Immature natural killer cell (primary cell): ENCODE measurements around the gene THRB. TPM values are rescaled to one million over a fixed set of nuclear protein-coding genes. Genes with fewer than 3 reads are reported as not detected.

ENCODE experiments used
- DNase-seq, 3 donors: peaks; one replicate each; pipeline ENCODE4 v3.0.0; 2022; ENCODE audit warnings: mixed read lengths in 1 of 3
- H3K27ac Mint-ChIP-seq, 6 donors: one replicate each; pipeline ENCODE4 v1.8.0; 2020; ENCODE audit warnings: mixed read lengths in 6 of 6, mild to moderate bottlenecking in 5 of 6, inconsistent platforms in 4 of 6, moderate library complexity in 3 of 6
- H3K27me3 Mint-ChIP-seq, 3 donors: one replicate each; pipeline ENCODE4 v1.8.0; 2020 to 2021; ENCODE audit warnings: low read depth in 3 of 3, mild to moderate bottlenecking in 3 of 3, mixed read lengths in 3 of 3, moderate library complexity in 3 of 3, inconsistent platforms in 1 of 3
- H3K36me3 Mint-ChIP-seq, 3 donors: one replicate each; pipeline ENCODE4 v1.8.0; 2020; ENCODE audit warnings: mixed read lengths in 3 of 3, inconsistent platforms in 2 of 3, mild to moderate bottlenecking in 2 of 3
- H3K4me1 Mint-ChIP-seq, 2 donors: one replicate each; pipeline ENCODE4 v1.8.0; 2020; ENCODE audit warnings: inconsistent platforms in 2 of 2, mild to moderate bottlenecking in 2 of 2, mixed read lengths in 2 of 2, moderate library complexity in 1 of 2
- H3K4me3 Mint-ChIP-seq, 5 donors: one replicate each; pipeline ENCODE4 v1.8.0; 2020; ENCODE audit warnings: mild to moderate bottlenecking in 5 of 5, mixed read lengths in 5 of 5, inconsistent platforms in 3 of 5, moderate library complexity in 3 of 5
- H3K9me3 Mint-ChIP-seq, 6 donors: one replicate each; pipeline ENCODE4 v1.8.0; 2020; ENCODE audit warnings: mild to moderate bottlenecking in 6 of 6, mixed read lengths in 6 of 6, inconsistent platforms in 4 of 6, moderate library complexity in 3 of 6
- polyA plus RNA-seq, 3 donors: library from polyadenylated mRNA; unstranded; fragments of 300-500 nt; fragmentation: Illumina TruSeq; gene quantifications; one replicate each; pipeline ENCODE4 v1.2.3, GENCODE V29; 2021

Gene THRB
- polyA plus RNA-seq, 3 donors from 2014 or later, result not detected

DNA sequence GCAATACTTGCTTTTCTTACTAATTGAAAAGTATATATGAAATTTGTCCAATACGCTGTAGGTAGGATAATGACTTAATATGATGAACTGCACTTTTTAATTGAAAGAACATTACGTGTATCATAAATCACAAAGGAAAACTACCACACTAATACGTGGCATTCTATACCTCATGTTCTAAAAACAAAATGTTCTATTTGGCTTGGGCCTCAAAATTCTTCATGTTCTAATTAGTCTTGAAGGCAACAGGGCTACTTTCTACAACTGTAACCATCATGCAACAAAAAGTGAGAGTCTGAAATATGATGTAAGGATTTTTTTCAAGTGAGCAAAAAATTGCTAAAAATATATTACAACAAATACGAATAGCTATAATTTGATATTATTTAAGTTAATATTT, 19.8 kb downstream of the THRB start:
- Mint-ChIP-seq H3K36me3 (no peaks in the 10 kb centered on the region), H3K27ac (no peak overlapping the region), H3K9me3 (peaks cover 0 to 4% (median under 1%) of the 10 kb centered on the region in 6 donors), H3K4me1 (no peaks in the 10 kb centered on the region), H3K27me3 (peaks cover 0 to 4% (median 1%) of the 10 kb centered on the region in 3 donors), H3K4me3 (no peak overlapping the region)
- DNase-seq, result no peak

DNA sequence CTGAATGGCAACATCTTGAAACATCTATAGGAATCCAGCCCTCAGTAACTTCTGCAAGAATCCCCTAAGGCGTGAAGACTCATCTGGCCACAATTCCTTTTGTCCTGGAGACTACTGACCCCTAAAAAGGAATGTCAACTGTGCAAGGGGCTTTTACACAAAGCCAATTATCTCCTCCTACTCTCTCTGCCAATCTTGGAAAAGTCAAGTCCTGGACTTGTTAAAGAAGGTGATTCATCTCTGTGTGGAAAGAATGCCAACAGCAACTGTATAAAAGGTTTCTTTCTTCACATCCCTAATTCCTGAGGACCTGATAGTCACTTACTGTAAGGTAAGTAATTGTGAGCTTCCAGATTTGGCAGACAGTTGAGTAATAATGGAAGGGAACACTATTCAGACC, 22.3 kb downstream of the THRB start:
- H3K27me3 Mint-ChIP-seq, result peaks cover 0 to 1% (median 1%) of the 10 kb centered on the region in 3 donors
- H3K4me3 Mint-ChIP-seq, result no peak overlapping the region
- peaks cover 0 to 4% (median 2%) of the 10 kb centered on the region in 6 donors for H3K9me3 Mint-ChIP-seq
- DNase-seq, result no peak
- no peaks in the 10 kb centered on the region for H3K36me3 Mint-ChIP-seq
- no peaks in the 10 kb centered on the region for H3K4me1 Mint-ChIP-seq
- no peak overlapping the region for H3K27ac Mint-ChIP-seq

DNA sequence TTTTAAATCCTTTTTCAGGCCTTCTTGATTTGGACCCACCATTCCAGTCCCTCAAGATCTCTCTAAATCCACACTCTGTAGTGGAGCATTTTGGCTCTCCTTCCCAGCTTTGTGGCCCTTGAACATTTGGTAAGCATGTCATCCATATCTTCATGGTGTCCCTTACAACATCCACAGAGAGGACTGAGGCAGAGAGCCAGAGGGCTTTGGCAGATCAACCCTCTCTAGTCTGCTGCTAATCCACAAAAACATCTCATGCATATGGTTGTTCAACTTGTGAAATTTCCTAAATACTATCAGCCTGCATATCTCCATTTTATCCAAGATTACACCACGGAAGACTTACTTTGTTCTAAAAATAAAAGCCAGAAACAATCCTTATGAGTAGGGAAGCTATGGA, 23.2 kb downstream of the THRB start:
- DNase-seq, result no peak
- Mint-ChIP-seq H3K9me3 (peaks cover 0 to 9% (median 5%) of the 10 kb centered on the region in 6 donors), H3K27me3 (peaks cover 0 to 1% (median 1%) of the 10 kb centered on the region in 3 donors), H3K27ac (no peak overlapping the region), H3K36me3 (no peaks in the 10 kb centered on the region), H3K4me3 (no peak overlapping the region), H3K4me1 (no peaks in the 10 kb centered on the region)

DNA sequence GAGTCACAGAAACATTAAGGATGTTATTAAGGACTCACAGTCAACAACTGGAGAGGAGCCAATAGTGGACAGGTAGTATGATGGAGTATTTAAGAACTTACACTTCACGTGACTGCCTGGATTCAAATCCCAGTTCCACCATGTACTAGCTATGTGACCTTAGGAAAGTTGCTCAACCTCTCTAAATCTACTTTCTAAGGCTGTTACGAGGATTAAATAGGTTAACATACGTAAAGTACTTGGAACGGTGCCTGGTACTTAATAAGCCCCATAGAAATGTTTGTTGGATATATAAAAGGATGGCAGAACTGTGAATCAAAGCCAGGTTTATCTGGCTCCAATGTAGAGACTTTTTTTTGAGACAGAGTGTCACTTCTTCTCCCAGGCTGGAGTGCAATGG, 24.4 kb downstream of the THRB start:
- Mint-ChIP-seq H3K27me3 (peaks cover 0 to 1% (median 1%) of the 10 kb centered on the region in 3 donors), H3K27ac (no peak overlapping the region), H3K9me3 (peaks cover 0 to 16% (median 5%) of the 10 kb centered on the region in 6 donors), H3K4me1 (no peaks in the 10 kb centered on the region), H3K4me3 (no peak overlapping the region), H3K36me3 (no peaks in the 10 kb centered on the region)
- DNase-seq, result no peak

DNA sequence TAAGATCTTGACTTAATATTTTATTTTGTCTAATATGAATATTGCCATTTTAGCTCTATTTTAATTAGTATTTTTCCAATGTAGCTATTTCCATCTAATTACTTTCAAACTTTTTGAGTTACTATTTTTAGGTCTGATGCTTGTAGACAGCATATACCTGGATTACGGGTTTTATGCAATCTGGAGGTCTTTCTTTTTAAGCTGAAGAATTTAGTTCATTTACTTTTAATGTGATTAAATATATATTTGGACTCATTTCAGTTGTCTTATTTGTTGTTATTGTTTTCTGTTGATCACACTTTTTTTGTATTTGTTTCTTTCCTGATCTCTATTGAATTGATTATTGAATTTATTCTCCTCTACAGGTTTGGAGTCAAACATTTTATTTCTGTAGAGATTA, 30.3 kb downstream of the THRB start:
- H3K27ac Mint-ChIP-seq, result no peak overlapping the region
- H3K9me3 Mint-ChIP-seq, result peaks cover 2 to 16% (median 6%) of the 10 kb centered on the region in 6 donors
- peaks cover 0 to 1% (median 0%) of the 10 kb centered on the region in 3 donors for H3K27me3 Mint-ChIP-seq
- H3K36me3 Mint-ChIP-seq, result no peaks in the 10 kb centered on the region
- no peaks in the 10 kb centered on the region for H3K4me1 Mint-ChIP-seq
- DNase-seq, result no peak
- H3K4me3 Mint-ChIP-seq, result no peak overlapping the region

DNA sequence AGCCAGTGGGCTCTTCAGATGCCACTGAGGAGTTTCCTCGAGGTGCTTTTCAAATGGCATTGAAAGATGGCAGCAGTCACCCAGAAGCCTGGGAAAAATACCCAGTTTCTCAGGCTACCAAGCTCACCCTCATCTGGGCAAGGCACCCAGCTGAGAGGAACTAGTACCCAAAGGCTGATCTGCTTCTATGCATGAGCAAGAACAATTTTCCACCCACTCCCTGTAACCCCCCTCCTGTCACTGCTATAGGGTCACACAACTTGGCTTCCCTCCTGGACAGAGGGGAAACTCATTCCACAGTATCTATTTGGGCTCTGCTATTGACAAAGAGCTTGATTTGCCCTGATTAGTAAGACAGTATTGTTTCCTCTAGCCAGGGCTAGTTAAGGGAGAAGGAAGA, 31.9 kb downstream of the THRB start:
- Mint-ChIP-seq H3K4me1 (no peaks in the 10 kb centered on the region), H3K36me3 (peaks cover 0 to 3% (median 0%) of the 10 kb centered on the region in 3 donors), H3K27me3 (no peaks in the 10 kb centered on the region), H3K27ac (no peak overlapping the region), H3K4me3 (no peak overlapping the region), H3K9me3 (peaks cover 2 to 16% (median 6%) of the 10 kb centered on the region in 6 donors)
- DNase-seq, result no peak

DNA sequence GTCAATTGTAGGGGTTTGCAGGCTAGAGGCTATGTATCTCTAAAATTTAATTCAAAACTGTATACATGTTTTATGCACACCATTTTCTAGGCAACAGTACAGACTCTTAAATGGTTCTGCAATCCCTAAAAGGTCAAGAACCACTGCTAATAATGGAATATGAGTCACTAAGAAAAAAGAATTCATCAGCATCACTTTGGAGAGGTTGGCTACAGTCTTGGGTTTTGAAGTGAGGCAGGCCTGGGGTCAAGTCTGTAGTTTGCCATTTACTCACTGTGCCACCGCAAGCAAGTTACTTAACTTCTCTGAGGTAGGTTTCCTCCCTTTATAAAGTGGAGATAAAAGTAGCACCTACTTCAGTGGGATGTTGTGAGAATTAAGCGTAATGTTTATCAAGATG, 33.7 kb downstream of the THRB start:
- H3K4me1 Mint-ChIP-seq, result no peaks in the 10 kb centered on the region
- H3K9me3 Mint-ChIP-seq, result peaks cover 2 to 10% (median 3%) of the 10 kb centered on the region in 6 donors
- DNase-seq, result no peak
- no peaks in the 10 kb centered on the region for H3K27me3 Mint-ChIP-seq
- no peak overlapping the region for H3K27ac Mint-ChIP-seq
- H3K36me3 Mint-ChIP-seq, result peaks cover 0 to 3% (median 0%) of the 10 kb centered on the region in 3 donors
- no peak overlapping the region for H3K4me3 Mint-ChIP-seq

DNA sequence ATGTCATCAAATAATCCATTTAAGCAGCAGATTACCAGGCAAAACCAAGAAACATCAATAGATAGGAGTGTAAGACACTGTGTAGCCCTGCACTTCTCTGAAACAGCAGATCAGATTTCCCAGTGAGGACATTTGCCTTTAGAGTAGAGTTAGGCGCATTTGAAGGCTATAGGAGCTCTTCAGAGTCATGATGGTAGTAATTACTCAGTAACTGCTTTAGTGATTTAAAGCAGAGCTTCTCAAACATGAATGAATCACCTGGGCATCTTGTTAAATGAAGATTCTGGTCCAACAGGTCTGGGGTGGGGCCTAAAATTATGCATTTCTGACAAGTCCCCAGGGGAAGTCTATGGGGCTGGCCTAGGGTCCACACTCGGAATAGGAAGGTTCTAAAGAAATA, 36.9 kb downstream of the THRB start:
- peaks cover 0 to 3% (median 0%) of the 10 kb centered on the region in 3 donors for H3K36me3 Mint-ChIP-seq
- H3K9me3 Mint-ChIP-seq, result peaks cover 0 to 6% (median 5%) of the 10 kb centered on the region in 6 donors
- H3K4me3 Mint-ChIP-seq, result no peak overlapping the region
- H3K4me1 Mint-ChIP-seq, result no peaks in the 10 kb centered on the region
- DNase-seq, result no peak
- no peaks in the 10 kb centered on the region for H3K27me3 Mint-ChIP-seq
- H3K27ac Mint-ChIP-seq, result no peak overlapping the region

DNA sequence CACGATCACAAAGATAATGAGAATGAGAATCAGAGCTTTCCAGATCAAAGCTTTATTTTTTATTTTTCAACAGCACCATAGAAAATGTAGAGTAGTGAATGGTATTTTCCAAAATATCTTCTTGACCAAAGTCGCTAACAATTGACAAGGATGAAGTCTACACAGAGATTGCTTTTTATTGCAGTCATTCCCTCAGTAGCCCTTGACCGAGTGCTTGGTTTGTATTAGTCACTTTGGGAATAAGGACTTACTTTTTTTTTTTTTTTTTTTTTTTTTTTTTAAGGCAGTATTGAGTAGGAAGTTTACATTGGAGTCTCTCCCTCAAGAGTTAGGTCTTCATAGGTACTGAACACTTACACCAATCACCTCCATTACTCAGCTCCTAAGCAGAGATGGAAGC, 39.8 kb downstream of the THRB start:
- no peak overlapping the region for H3K4me3 Mint-ChIP-seq
- no peaks in the 10 kb centered on the region for H3K27me3 Mint-ChIP-seq
- no peak for DNase-seq
- H3K27ac Mint-ChIP-seq, result no peak overlapping the region
- H3K4me1 Mint-ChIP-seq, result no peaks in the 10 kb centered on the region
- peaks cover 0 to 6% (median 1%) of the 10 kb centered on the region in 6 donors for H3K9me3 Mint-ChIP-seq
- H3K36me3 Mint-ChIP-seq, result peaks cover 0 to 3% (median 0%) of the 10 kb centered on the region in 3 donors

DNA sequence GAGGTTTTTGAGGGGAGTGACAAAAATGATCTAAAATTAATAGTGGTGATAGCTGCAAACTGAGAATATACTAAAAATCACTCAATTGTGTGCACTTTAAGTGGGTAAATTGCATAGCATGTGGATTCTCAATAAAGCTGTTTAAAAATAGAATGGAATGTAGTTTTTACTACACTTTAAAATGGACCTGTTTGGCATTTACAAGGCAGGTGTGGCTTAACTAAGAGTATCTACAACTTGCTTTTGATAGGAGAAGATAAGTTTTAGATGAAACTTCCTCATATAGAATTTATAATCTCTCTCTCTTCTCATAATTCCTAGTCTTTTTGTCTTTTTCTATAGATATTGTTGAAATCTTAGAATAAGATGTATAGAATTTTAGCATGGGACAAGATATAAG, 40.3 kb downstream of the THRB start:
- no peaks in the 10 kb centered on the region for H3K4me1 Mint-ChIP-seq
- H3K4me3 Mint-ChIP-seq, result no peak overlapping the region
- peaks cover 0 to 3% (median 0%) of the 10 kb centered on the region in 3 donors for H3K36me3 Mint-ChIP-seq
- no peak overlapping the region for H3K27ac Mint-ChIP-seq
- peaks cover 0 to 2% (median 0%) of the 10 kb centered on the region in 3 donors for H3K27me3 Mint-ChIP-seq
- H3K9me3 Mint-ChIP-seq, result peaks cover 0 to 5% (median 1%) of the 10 kb centered on the region in 6 donors
- no peak for DNase-seq

DNA sequence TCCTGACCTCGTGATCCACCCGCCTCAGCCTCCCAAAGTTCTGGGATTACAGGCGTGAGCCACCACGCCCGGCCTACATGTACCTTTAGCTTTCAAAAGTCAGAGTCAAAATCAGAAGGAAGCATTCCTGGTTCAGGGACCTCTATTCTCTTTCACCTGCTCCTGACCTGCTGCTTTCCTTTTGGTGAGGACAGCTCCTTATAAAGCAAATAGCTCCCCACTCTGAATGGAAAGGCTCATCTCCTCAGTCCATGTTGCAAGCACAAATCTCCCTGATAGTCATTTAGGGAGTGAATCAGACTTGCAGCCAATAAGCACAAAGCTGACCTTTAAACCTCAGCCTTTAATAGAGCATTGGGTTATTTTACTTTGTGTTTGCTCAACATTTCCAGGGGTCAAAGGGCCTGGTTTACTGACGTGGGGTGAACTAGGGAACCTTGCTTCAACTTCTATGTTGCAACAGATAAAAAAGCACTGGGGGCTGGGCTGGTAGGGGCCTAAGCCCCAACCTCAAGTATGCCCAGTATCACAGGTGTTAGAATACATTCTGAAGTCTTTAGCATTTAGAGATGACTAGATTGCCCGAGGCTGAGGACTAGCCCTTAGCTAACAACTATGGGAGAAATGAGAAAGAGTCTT, 43.1 kb downstream of the THRB start:
- Mint-ChIP-seq H3K27ac (no peak overlapping the region), H3K36me3 (no peaks in the 10 kb centered on the region), H3K9me3 (peaks cover 0 to 5% (median 0%) of the 10 kb centered on the region in 6 donors), H3K27me3 (peaks cover 0 to 2% (median 1%) of the 10 kb centered on the region in 3 donors), H3K4me1 (no peaks in the 10 kb centered on the region), H3K4me3 (no peak overlapping the region)
- no peak for DNase-seq

DNA sequence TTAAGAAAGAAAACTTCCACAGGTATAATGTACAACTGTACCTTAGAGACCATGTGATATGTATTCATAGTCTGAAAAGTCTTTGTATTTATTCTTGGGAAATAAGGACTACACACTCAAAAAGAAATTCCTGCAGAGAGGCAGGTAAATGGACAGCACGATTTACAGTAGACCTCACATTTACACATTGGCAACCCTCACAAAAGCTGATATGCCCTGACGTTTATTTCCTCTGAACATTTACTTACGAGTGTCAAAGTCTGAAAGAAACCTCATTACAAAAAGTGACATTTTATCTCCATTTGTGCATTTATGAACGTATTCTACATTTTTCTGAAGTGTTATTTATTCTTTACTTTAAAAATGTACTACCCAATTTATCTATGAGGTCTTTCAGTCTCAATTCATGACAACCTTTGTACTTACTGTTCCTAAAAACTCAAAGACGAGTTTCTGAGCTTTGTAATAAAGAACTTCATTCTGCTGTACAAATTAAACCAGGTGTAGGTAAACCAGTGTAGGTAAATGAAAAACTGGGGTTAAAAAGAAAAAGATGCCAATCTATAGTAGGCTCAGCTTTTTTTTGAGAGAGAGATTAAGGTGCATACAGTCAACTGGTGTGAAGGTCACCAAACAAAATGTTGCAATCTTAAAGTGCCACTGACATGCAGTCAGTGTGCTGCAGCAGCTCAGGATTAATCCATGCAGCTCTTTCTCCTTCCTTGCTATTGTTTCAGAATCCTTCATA, 44.3 kb downstream of the THRB start:
- no peak for DNase-seq
- Mint-ChIP-seq H3K4me1 (no peaks in the 10 kb centered on the region), H3K27me3 (peaks cover 0 to 2% (median 1%) of the 10 kb centered on the region in 3 donors), H3K36me3 (no peaks in the 10 kb centered on the region), H3K4me3 (no peak overlapping the region), H3K27ac (no peak overlapping the region), H3K9me3 (peaks cover 0 to 5% (median 0%) of the 10 kb centered on the region in 6 donors)

DNA sequence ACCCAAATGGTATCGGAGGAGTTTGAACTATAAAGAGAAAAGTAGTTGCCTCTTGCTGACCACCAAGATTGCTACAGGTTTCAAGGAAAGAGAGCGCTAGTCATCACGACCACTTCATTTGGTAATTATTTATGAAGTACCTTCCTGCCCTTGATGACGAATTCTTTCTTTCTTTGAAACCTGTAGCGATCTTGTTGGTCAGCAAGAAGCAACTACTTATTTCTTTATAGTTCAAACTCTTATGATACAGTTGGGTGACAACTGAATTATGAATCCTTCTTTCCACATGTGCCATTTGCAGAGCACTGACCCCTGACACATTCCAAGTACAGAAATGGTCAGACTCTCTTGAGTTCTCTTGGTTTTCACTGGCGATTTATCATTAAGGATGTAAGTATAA, 46.8 kb downstream of the THRB start:
- no peak overlapping the region for H3K4me3 Mint-ChIP-seq
- H3K4me1 Mint-ChIP-seq, result no peaks in the 10 kb centered on the region
- no peaks in the 10 kb centered on the region for H3K36me3 Mint-ChIP-seq
- no peak overlapping the region for H3K27ac Mint-ChIP-seq
- DNase-seq, result no peak
- H3K9me3 Mint-ChIP-seq, result peaks cover 0 to under 1% (median 0%) of the 10 kb centered on the region in 6 donors
- H3K27me3 Mint-ChIP-seq, result peaks cover 0 to 2% (median 1%) of the 10 kb centered on the region in 3 donors

DNA sequence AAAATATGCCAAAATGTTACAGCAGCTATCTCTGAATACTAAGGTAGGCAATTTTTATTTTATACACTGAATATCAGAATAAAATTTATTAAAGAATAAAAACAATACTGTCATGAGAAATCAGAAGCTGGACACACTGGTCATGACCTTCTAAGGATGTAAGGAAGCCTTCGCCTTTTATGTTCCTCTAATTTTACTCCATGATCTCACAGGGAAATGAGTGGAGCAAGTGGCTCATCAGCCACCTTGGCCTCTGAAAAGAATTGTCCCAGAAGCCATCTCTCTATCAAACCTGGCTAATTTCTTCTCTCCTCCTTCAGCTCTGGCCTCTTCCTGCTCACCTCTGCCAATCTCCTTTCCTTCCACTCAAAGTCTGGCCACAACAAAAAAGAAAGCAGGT, 48.6 kb downstream of the THRB start:
- no peaks in the 10 kb centered on the region for H3K36me3 Mint-ChIP-seq
- peaks cover 0 to 2% (median 0%) of the 10 kb centered on the region in 6 donors for H3K9me3 Mint-ChIP-seq
- H3K4me1 Mint-ChIP-seq, result no peaks in the 10 kb centered on the region
- H3K27ac Mint-ChIP-seq, result no peak overlapping the region
- DNase-seq, result no peak
- H3K4me3 Mint-ChIP-seq, result no peak overlapping the region
- H3K27me3 Mint-ChIP-seq, result peaks cover 0 to 2% (median 1%) of the 10 kb centered on the region in 3 donors
